CD4-positive, alpha-beta T cell (primary cell): ENCODE measurements around the gene EHD4. TPM values are rescaled to one million over a fixed set of nuclear protein-coding genes. Genes with fewer than 3 reads are reported as not detected.
A peak's percentile ranks its signal among the peaks of the same experiment; 100 is the strongest.

Experiments
- ATAC-seq: fragments of 200-7000 bp; cut with Tn5 transposase; one replicate; pipeline ENCODE4 v1.10.0; 2022; ENCODE audit warnings: mild to moderate bottlenecking; ENCODE audit not compliant: poor library complexity
- CTCF ChIA-PET: fragments of 350-600 bp; sonication (Branson Sonifier 250); formaldehyde crosslinking; loops from one replicate; lab custom pipeline; 2021; ENCODE audit warnings: antibody characterized with exemption, inconsistent platforms; lab: Charles Lee
- POLR2A ChIA-PET: fragments of 350-600 bp; sonication (Branson Sonifier 250); formaldehyde crosslinking; loops from one replicate; lab custom pipeline; 2021; ENCODE audit warnings: antibody characterized with exemption, inconsistent platforms; lab: Charles Lee
- DNase-seq, 14 experiments: peaks; one replicate each; pipeline ENCODE4 v3.0.0-alpha.2; 2013 to 2020; ENCODE audit warnings: mixed read lengths in 2 of 14
- H3K27ac ChIP-seq, 2 donors: one replicate each; pipeline versions ENCODE4 v1.5.1 to v1.7.0; 2013; ENCODE audit warnings: low read length in 2 of 2, low read depth in 1 of 2, mild to moderate bottlenecking in 1 of 2
- H3K27me3 ChIP-seq, 2 experiments: 1 replicate in 1 of 2; 2 replicates in 1 of 2; pipeline versions ENCODE4 v1.6.1 to v1.7.0; 2013; ENCODE audit warnings: low read length in 2 of 2, control low read depth in 1 of 2, mild to moderate bottlenecking in 1 of 2, moderate library complexity in 1 of 2; ENCODE audit not compliant: insufficient read depth in 2 of 2, control insufficient read depth in 1 of 2
- H3K36me3 ChIP-seq: one replicate; pipeline ENCODE4 v1.6.1; 2013; ENCODE audit warnings: low read length, control low read depth; ENCODE audit not compliant: insufficient read depth
- H3K4me1 ChIP-seq: one replicate; pipeline ENCODE4 v1.6.1; 2013; ENCODE audit warnings: low read length, control low read depth; ENCODE audit not compliant: insufficient read depth
- H3K4me3 ChIP-seq: one replicate; pipeline ENCODE4 v1.5.1; 2013; ENCODE audit warnings: mild to moderate bottlenecking, low read length, moderate library complexity
- H3K9me3 ChIP-seq, 2 experiments: 1 replicate in 1 of 2; 2 replicates in 1 of 2; pipeline versions ENCODE4 v1.6.1 to v1.7.0; 2013; ENCODE audit warnings: low read length in 2 of 2, mild to moderate bottlenecking in 2 of 2, control low read depth in 1 of 2, moderate library complexity in 1 of 2; ENCODE audit not compliant: control insufficient read depth in 1 of 2, insufficient read depth in 1 of 2
- H3K27ac Mint-ChIP-seq: one replicate; pipeline ENCODE4 v1.8.0; 2020; ENCODE audit warnings: mixed read lengths
- H3K27me3 Mint-ChIP-seq: one replicate; pipeline ENCODE4 v1.8.0; 2021; ENCODE audit warnings: mixed read lengths
- H3K36me3 Mint-ChIP-seq: one replicate; pipeline ENCODE4 v1.8.0; 2021; ENCODE audit warnings: low read depth, mixed read lengths
- H3K4me1 Mint-ChIP-seq: one replicate; pipeline ENCODE4 v1.8.0; 2021; ENCODE audit warnings: low read depth, mixed read lengths
- H3K4me3 Mint-ChIP-seq: one replicate; pipeline ENCODE4 v1.8.0; 2020; ENCODE audit warnings: mild to moderate bottlenecking, mixed read lengths
- H3K9me3 Mint-ChIP-seq: one replicate; pipeline ENCODE4 v1.8.0; 2020; ENCODE audit warnings: mixed read lengths
- CTCF ChIP-seq: fragments of 200-600 bp; IDR thresholded peaks from one replicate; pipeline ENCODE4 v1.8.0; 2022; ENCODE audit warnings: antibody characterized with exemption, mild to moderate bottlenecking
- intact Hi-C, 2 experiments: fragments of 100-400 bp; cut with DNase I in 1 of 2; cut with micrococcal nuclease in 1 of 2; formaldehyde crosslinking; loops; one replicate each; pipeline versions ENCODE4 v1.15.1 to v1.9.0; 2023 to 2025; cut with DNase I, micrococcal nuclease
- total RNA-seq, 174 experiments: library from RNA in 2 of 174; stranded (reverse) in 2 of 174; gene quantifications; one replicate each; pipeline ENCODE4 v1.2.3 and lab custom pipeline; 2021 to 2026

EHD4 gene
- total RNA-seq, 2 experiments from 2014 or later, result 39.8 to 40.5 TPM

- Histone ChIP-seq H3K27ac (no peak overlapping the region), H3K9me3 (no peaks in the 10 kb centered on the region), H3K4me1 (peaks cover 5% of the 10 kb centered on the region), H3K27me3 (no peaks in the 10 kb centered on the region), H3K36me3 (peaks cover 42% of the 10 kb centered on the region), H3K4me3 (no peak overlapping the region)
- ChIA-PET CTCF (no interaction called here), POLR2A (no interaction called here)
- ATAC-seq, result no peak
- H3K9me3 Mint-ChIP-seq, result no peaks in the 10 kb centered on the region
- intact Hi-C loops, result no loop called here
- H3K36me3 Mint-ChIP-seq, result peaks cover 35% of the 10 kb centered on the region
- DNase-seq, result no peak
- no peak overlapping the region for H3K4me3 Mint-ChIP-seq
- no peak for TF ChIP-seq CTCF
- no peaks in the 10 kb centered on the region for H3K4me1 Mint-ChIP-seq
- peak overlapping the region; percentile 74 for H3K27ac Mint-ChIP-seq
- no peaks in the 10 kb centered on the region for H3K27me3 Mint-ChIP-seq
Measured at GRCh38 chr15:41849204-41849603, 123.2 kb downstream of the EHD4 start.

- intact Hi-C loops, result no loop called here
- Histone ChIP-seq H3K27me3 (no peaks in the 10 kb centered on the region), H3K4me1 (peaks cover 5% of the 10 kb centered on the region), H3K4me3 (no peak overlapping the region), H3K36me3 (peaks cover 48% of the 10 kb centered on the region), H3K9me3 (no peaks in the 10 kb centered on the region), H3K27ac (no peak overlapping the region)
- TF ChIP-seq CTCF, result no peak
- DNase-seq, result no peak
- ATAC-seq, result peak; percentile 11
- Mint-ChIP-seq H3K27me3 (no peaks in the 10 kb centered on the region), H3K4me1 (no peaks in the 10 kb centered on the region), H3K36me3 (peaks cover 40% of the 10 kb centered on the region), H3K9me3 (no peaks in the 10 kb centered on the region), H3K27ac (peak overlapping the region; percentile 74), H3K4me3 (no peak overlapping the region)
- POLR2A ChIA-PET, result no interaction called here
- CTCF ChIA-PET, result no interaction called here
Measured at GRCh38 chr15:41848631-41849030, 123.7 kb downstream of the EHD4 start.

GRCh38 chr15:41847981-41848380 lies 124.4 kb downstream of the EHD4 start:
- no peaks in the 10 kb centered on the region for H3K9me3 ChIP-seq
- CTCF ChIA-PET, result no interaction called here
- Mint-ChIP-seq H3K27me3 (no peaks in the 10 kb centered on the region), H3K4me3 (no peak overlapping the region), H3K9me3 (no peaks in the 10 kb centered on the region), H3K36me3 (peaks cover 43% of the 10 kb centered on the region), H3K4me1 (no peaks in the 10 kb centered on the region), H3K27ac (peak overlapping the region; percentile 74)
- TF ChIP-seq CTCF, result no peak
- no peaks in the 10 kb centered on the region for H3K27me3 ChIP-seq
- POLR2A ChIA-PET, result interaction anchor here (1.4 kb wide), 1 partner anchor 16 kb away, joined by 3 read pairs; no protein-coding TSS in a partner anchor
- intact Hi-C loops, result no loop called here
- H3K36me3 ChIP-seq, result peaks cover 53% of the 10 kb centered on the region
- peaks cover 5% of the 10 kb centered on the region for H3K4me1 ChIP-seq
- no peak overlapping the region for H3K27ac ChIP-seq
- no peak overlapping the region for H3K4me3 ChIP-seq
- ATAC-seq, result no peak
- DNase-seq, result no peak
